GM21390 (cell line): ENCODE data around the gene RHO.
"Not testable (repeated sequence)": the region's sequence is repeated elsewhere in the genome, so short reads cannot be mapped to it uniquely, and the experiment has no call there.

Source experiments
- ATAC-seq: cut with Tn5 transposase; IDR thresholded peaks from one replicate; pipeline ENCODE4 v1.9.1; 2021; ENCODE audit not compliant: unreplicated experiment

The RHO gene

GRCh38 chr3:129499604-129500333 is 28.7 kb upstream of the RHO start:
- ATAC-seq, result not testable (repeated sequence)

DNA sequence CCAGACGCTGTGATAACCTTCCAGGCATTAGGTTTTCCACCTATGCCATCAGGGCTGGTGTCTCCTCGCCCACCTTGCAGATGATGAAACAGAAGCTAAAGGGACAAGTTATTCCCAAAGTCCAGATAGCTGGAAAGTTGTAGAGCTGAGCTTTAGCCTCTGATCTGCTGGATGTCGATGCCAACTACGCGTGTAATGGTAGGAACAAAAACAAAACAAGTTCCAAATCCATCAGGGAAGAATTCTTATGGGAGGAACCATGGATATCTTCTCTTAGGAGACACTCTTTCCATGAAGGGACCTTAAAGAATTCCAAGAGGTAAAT is 28.1 kb upstream of the RHO start:
- no peak for ATAC-seq

DNA sequence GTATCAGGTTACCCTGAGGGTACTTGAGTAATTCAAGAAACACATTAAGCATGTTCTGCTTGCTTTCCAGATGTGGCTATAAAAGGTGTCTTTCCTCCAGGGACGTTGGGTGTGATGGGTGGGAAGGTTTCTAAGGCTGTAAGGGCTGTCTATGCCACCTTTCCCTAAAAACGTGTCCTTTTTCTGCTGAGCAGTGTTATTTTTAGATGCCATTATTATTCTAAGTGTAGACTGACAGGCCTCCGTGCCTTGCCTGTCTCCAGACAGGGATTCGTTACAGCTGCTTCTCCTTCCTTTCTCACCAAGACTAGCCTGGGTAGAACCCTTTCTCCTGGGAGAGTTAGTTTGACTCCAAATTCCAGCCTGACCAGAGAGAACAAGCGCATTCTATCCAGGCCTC is 26.8 kb upstream of the RHO start:
- no peak for ATAC-seq

- no peak for ATAC-seq
Observed at GRCh38 chr3:129502641-129503408, 25.6 kb upstream of the RHO start.

- ATAC-seq, result no peak
Observed at GRCh38 chr3:129503471-129504291, 24.8 kb upstream of the RHO start.

DNA sequence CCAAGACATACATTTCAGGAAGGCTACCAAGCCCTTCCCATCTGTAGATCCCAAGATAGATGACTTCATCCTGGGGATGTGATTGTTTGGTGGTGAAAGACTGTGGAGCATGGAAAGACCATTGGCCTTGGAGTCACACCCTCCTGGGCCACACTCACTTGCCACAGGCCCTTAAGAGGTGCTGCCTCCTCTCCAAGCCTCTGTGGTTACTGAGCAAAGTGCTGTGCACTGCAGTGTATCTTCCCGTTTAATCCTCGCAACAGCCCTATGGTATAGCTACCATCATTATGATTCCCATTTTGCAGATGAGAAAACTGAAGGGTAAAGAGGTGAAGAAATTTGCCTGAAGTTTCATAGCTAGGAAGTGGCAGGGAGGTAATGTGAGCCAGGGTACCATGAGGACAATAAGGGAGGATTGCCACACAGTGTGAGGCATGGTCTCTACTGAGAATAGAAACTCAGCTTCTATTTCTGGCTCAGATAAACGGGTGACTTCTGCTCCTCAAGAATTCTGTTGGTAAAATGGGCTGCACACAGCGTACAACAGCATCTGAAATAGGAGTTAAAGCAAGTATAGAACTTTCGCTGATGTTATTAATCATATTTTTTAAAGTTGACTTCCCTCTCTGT is 23.9 kb upstream of the RHO start:
- no peak for ATAC-seq

- no peak for ATAC-seq
Observed at GRCh38 chr3:129505341-129505740, 23.1 kb upstream of the RHO start.

- no peak for ATAC-seq
Observed at GRCh38 chr3:129506231-129506742, 22.2 kb upstream of the RHO start.

DNA sequence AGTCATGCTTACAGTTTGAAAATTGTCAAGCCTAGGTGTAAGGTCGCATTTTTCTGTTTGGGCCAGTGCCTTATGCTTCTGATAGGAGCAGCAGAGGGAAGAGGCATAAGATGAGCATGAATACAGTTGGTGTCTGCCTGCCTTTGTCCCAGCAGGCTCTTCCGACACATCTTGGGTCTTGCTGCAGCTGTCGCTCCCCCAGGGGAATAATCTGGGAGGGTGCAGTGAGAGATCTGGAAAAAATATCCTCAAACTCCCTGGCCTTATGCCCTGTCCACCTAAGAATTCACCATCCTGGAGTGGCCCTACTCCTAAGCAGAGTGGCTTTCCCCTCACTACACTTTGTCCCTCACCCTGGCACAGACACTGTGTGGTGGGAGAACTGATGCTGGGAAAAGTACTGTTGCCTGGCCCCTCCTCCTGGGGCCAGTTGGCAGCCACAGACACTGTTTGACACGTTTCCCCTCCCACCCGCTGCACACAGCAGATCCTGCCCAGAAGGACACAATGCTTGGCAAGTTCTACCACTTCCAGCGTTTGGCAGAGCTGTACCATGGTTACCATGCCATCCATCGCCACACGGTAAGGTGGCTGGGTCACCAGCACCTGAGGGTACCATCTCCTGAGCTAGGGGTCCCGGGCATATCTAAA is 21.1 kb upstream of the RHO start:
- ATAC-seq, result no peak

DNA sequence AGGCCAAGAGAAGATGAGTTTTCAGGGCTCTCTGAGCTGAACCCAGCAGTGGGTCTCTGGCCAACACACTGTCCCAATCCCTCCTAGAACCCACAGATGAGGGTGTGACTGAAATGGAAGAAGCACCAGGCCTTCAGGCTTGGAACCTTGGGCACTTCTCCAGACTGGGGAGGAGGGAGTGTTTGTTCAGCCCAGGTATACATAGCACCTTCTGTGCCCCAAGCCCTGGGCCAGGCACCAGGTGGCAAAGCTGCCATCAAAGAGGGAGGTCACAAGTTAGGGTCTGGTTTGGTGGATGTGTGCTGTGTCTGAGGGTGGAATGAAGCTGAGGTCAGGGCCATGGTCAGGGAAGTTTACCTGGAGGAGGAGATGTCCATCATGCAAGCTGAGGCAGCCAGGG is 15.8 kb upstream of the RHO start:
- ATAC-seq, result no peak

GRCh38 chr3:129513705-129514104 is 14.7 kb upstream of the RHO start:
- ATAC-seq, result no peak

DNA sequence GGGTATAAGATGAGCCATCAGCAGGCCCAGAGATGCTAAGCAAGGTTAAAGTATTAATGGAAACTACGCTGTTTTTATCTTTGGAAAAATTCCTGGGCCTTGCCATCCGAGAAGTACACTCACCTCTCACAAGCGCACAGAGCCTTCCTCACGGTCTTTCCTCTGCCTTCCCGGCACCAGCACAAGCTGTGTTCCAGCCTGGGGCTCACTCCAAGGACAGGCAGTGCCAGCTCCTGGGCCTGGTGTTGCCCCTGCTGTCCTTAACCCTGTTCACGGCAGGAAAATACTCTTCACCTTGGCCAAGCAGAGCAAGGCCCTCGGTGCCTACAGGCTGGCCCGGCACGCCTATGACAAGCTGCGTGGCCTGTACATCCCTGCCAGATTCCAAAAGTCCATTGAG is 14.3 kb upstream of the RHO start:
- ATAC-seq, result no peak

DNA sequence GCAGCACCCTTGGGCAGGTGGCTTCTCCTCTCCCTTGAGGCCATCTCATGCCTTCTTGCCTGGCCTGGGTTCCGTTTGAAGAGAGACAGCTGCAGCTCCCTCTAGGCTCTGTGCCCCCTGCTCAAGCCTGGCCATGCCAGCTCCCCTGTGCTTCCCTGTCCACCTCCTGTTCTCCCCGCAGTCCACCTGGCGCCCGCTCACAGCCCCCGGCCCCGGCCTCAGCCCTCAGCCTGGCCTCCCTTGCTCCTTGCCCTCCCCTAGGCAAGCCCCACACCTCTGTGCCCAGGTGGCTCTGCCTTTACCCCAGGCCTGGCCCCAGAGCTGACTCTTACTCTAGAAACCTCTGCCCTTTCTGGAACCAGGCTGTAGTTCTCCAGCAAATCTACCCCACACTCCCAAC is 13.9 kb upstream of the RHO start:
- no peak for ATAC-seq

- ATAC-seq, result not testable (repeated sequence)
Observed at GRCh38 chr3:129515108-129515820, 13.2 kb upstream of the RHO start.

GRCh38 chr3:129515821-129516432 is 12.5 kb upstream of the RHO start:
- not testable (repeated sequence) for ATAC-seq

DNA sequence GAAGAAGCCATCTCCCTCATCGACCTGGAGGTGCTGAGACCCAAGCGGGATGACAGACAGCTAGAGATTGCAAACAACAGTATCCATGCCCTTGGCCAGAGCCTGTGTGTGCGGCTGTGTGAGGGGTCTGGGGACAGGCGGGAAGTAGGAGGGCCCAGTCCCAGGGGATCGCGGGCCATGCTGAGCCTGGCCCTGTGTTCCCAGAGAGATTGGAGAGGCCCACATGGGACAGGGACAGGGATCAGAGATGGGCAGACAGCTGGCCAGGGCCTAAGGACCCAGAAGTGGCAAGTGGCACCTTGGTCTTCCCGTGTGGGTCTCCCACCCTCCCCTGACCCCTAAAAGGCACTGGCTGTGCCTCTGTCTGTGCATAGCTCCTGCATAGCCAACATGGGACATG is 10.9 kb upstream of the RHO start:
- no peak for ATAC-seq

GRCh38 chr3:129518038-129518561 is 10.3 kb upstream of the RHO start:
- no peak for ATAC-seq

DNA sequence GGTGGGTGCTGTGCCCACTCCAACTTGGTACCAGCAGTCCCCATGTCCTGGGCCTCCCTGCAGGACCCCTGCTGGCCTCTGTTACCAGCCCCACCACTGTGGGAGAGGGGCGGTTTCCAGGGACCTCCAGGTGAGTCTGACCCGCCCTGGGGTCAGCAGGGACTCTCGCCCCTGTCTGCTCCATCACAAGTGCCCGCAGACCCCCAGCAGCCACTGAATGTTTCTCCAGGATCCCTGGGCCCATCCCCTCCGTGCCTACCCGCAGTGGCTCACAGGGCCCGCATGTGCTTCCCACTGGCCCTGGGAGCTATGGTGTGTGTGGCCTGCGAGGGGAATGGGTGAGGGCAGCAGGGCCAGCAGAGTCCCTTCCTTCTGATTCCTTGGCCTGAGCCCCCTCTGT is 9.9 kb upstream of the RHO start:
- ATAC-seq, result no peak

DNA sequence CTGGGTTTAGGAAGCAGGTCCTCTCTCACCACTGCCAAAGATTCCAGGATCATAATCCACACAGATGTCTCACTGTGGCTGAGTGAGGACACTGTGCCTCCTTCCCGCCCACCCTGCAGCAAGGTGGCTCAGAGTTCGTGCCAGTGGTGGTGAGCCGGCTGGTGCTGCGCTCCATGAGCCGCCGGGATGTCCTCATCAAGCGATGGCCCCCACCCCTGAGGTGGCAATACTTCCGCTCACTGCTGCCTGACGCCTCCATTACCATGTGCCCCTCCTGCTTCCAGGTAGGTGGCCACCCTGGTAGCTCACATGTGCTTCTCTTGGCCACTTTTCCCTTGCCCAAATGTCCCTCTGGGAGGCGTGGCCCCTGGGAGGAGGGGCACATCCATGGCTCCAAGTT is 9.0 kb upstream of the RHO start:
- no peak for ATAC-seq
